ENCODE data around the gene NPHP1.
"Not testable (repeated sequence)": the region's sequence is repeated elsewhere in the genome, so short reads cannot be mapped to it uniquely, and the experiment has no call there.

The NPHP1 gene

GRCh38 chr2:110124038-110124825 lies 80.6 kb downstream of the NPHP1 start:
- no peaks in the 10 kb centered on the region for H3K36me3 ChIP-seq (ENCODE audit: insufficient read depth, low read depth, low read length)
- no peaks in the 10 kb centered on the region for H3K4me1 ChIP-seq (ENCODE audit: insufficient read depth, low read length)
- H3K4me3 ChIP-seq (ENCODE audit: low read length), result no peak overlapping the region
- no peaks in the 10 kb centered on the region for H3K27me3 ChIP-seq (ENCODE audit: insufficient read depth, low read length)
- H3K9me3 ChIP-seq (ENCODE audit: insufficient read depth, low read depth, low read length), result no peaks in the 10 kb centered on the region
- no peak overlapping the region for H3K9ac ChIP-seq (ENCODE audit: low read depth, low read length)
- no peak overlapping the region for H3K27ac ChIP-seq (ENCODE audit: low read length)

GRCh38 chr2:110121592-110121991 lies 83.2 kb downstream of the NPHP1 start:
- Histone ChIP-seq H3K27me3 (ENCODE audit: insufficient read depth, low read length) (peaks cover 16% of the 10 kb centered on the region), H3K9me3 (ENCODE audit: insufficient read depth, low read depth, low read length) (no peaks in the 10 kb centered on the region), H3K9ac (ENCODE audit: low read depth, low read length) (no peak overlapping the region), H3K4me3 (ENCODE audit: low read length) (no peak overlapping the region), H3K36me3 (ENCODE audit: insufficient read depth, low read depth, low read length) (no peaks in the 10 kb centered on the region), H3K27ac (ENCODE audit: low read length) (no peak overlapping the region), H3K4me1 (ENCODE audit: insufficient read depth, low read length) (no peaks in the 10 kb centered on the region)

GRCh38 chr2:110121052-110121334 lies 83.8 kb downstream of the NPHP1 start:
- Histone ChIP-seq H3K4me1 (ENCODE audit: insufficient read depth, low read length) (no peaks in the 10 kb centered on the region; the same call in 1 of the 2 replicates), H3K9me3 (ENCODE audit: insufficient read depth, low read depth, low read length) (no peaks in the 10 kb centered on the region), H3K9ac (ENCODE audit: low read depth, low read length) (no peak overlapping the region), H3K27ac (ENCODE audit: low read length) (no peak overlapping the region), H3K36me3 (ENCODE audit: insufficient read depth, low read depth, low read length) (no peaks in the 10 kb centered on the region), H3K4me3 (ENCODE audit: low read length) (no peak overlapping the region), H3K27me3 (ENCODE audit: insufficient read depth, low read length) (peaks cover 22% of the 10 kb centered on the region)

GRCh38 chr2:110120171-110121051 lies 84.4 kb downstream of the NPHP1 start:
- Histone ChIP-seq H3K36me3 (ENCODE audit: insufficient read depth, low read depth, low read length) (no peaks in the 10 kb centered on the region), H3K9me3 (ENCODE audit: insufficient read depth, low read depth, low read length) (no peaks in the 10 kb centered on the region), H3K9ac (ENCODE audit: low read depth, low read length) (no peak overlapping the region), H3K4me1 (ENCODE audit: insufficient read depth, low read length) (no peaks in the 10 kb centered on the region; the same call in 1 of the 2 replicates), H3K4me3 (ENCODE audit: low read length) (no peak overlapping the region), H3K27me3 (ENCODE audit: insufficient read depth, low read length) (peaks cover 27% of the 10 kb centered on the region), H3K27ac (ENCODE audit: low read length) (no peak overlapping the region)

- no peaks in the 10 kb centered on the region for H3K36me3 ChIP-seq (ENCODE audit: insufficient read depth, low read depth, low read length)
- H3K9me3 ChIP-seq (ENCODE audit: insufficient read depth, low read depth, low read length), result no peaks in the 10 kb centered on the region
- H3K9ac ChIP-seq (ENCODE audit: low read depth, low read length), result no peak overlapping the region
- H3K4me3 ChIP-seq (ENCODE audit: low read length), result peak overlapping the region; percentile 65; the same call in 1 of the 2 replicates
- no peak overlapping the region for H3K27ac ChIP-seq (ENCODE audit: low read length)
- H3K4me1 ChIP-seq (ENCODE audit: insufficient read depth, low read length), result no peaks in the 10 kb centered on the region; the same call in 1 of the 2 replicates
- H3K27me3 ChIP-seq (ENCODE audit: insufficient read depth, low read length), result peaks cover 49% of the 10 kb centered on the region
Measured at GRCh38 chr2:110116033-110116710, 88.6 kb downstream of the NPHP1 start.

- Histone ChIP-seq H3K4me3 (ENCODE audit: low read length) (peak within 1 kb of the TSS; percentile 65; the same call in 1 of the 2 replicates), H3K27ac (ENCODE audit: low read length) (no peak within 1 kb of the TSS), H3K9me3 (ENCODE audit: insufficient read depth, low read depth, low read length) (no peaks in the 10 kb centered on the region), H3K4me1 (ENCODE audit: insufficient read depth, low read length) (no peaks in the 10 kb centered on the region; the same call in 1 of the 2 replicates), H3K36me3 (ENCODE audit: insufficient read depth, low read depth, low read length) (no peaks in the 10 kb centered on the region), H3K27me3 (ENCODE audit: insufficient read depth, low read length) (peaks cover 49% of the 10 kb centered on the region), H3K9ac (ENCODE audit: low read depth, low read length) (no peak within 1 kb of the TSS)
Measured at GRCh38 chr2:110115291-110116032, 89.4 kb downstream of the NPHP1 start, which contains the start of gene MALL. Gene MALL (minus strand): TSS chr2:110115822. CDS start chr2:110115792, 30 bp downstream.

- Histone ChIP-seq H3K9me3 (ENCODE audit: insufficient read depth, low read depth, low read length) (no peaks in the 10 kb centered on the region), H3K27me3 (ENCODE audit: insufficient read depth, low read length) (peaks cover 49% of the 10 kb centered on the region), H3K4me1 (ENCODE audit: insufficient read depth, low read length) (no peaks in the 10 kb centered on the region; the same call in 1 of the 2 replicates), H3K36me3 (ENCODE audit: insufficient read depth, low read depth, low read length) (no peaks in the 10 kb centered on the region), H3K4me3 (ENCODE audit: low read length) (peak overlapping the region; percentile 65; the same call in 1 of the 2 replicates), H3K27ac (ENCODE audit: low read length) (no peak overlapping the region), H3K9ac (ENCODE audit: low read depth, low read length) (no peak overlapping the region)
Measured at GRCh38 chr2:110114831-110115255, 90.0 kb downstream of the NPHP1 start.

- Histone ChIP-seq H3K4me1 (ENCODE audit: insufficient read depth, low read length) (no peaks in the 10 kb centered on the region; the same call in 1 of the 2 replicates), H3K4me3 (ENCODE audit: low read length) (no peak overlapping the region), H3K27me3 (ENCODE audit: insufficient read depth, low read length) (peaks cover 49% of the 10 kb centered on the region), H3K27ac (ENCODE audit: low read length) (no peak overlapping the region), H3K9ac (ENCODE audit: low read depth, low read length) (no peak overlapping the region), H3K36me3 (ENCODE audit: insufficient read depth, low read depth, low read length) (no peaks in the 10 kb centered on the region), H3K9me3 (ENCODE audit: insufficient read depth, low read depth, low read length) (no peaks in the 10 kb centered on the region)
Measured at GRCh38 chr2:110113961-110114591, 90.7 kb downstream of the NPHP1 start.

- not testable (repeated sequence) for H3K9ac ChIP-seq (ENCODE audit: low read depth, low read length); H3K36me3 ChIP-seq (ENCODE audit: insufficient read depth, low read depth, low read length); H3K4me1 ChIP-seq (ENCODE audit: insufficient read depth, low read length); H3K27ac ChIP-seq (ENCODE audit: low read length); H3K4me3 ChIP-seq (ENCODE audit: low read length); H3K9me3 ChIP-seq (ENCODE audit: insufficient read depth, low read depth, low read length); H3K27me3 ChIP-seq (ENCODE audit: insufficient read depth, low read length)
Measured at GRCh38 chr2:110108291-110108690, 96.5 kb downstream of the NPHP1 start.

GRCh38 chr2:110107092-110108079 lies 97.4 kb downstream of the NPHP1 start:
- Histone ChIP-seq H3K9ac (ENCODE audit: low read depth, low read length) (no peak overlapping the region), H3K9me3 (ENCODE audit: insufficient read depth, low read depth, low read length) (no peaks in the 10 kb centered on the region), H3K4me3 (ENCODE audit: low read length) (no peak overlapping the region), H3K27me3 (ENCODE audit: insufficient read depth, low read length) (no peaks in the 10 kb centered on the region), H3K36me3 (ENCODE audit: insufficient read depth, low read depth, low read length) (no peaks in the 10 kb centered on the region), H3K27ac (ENCODE audit: low read length) (no peak overlapping the region), H3K4me1 (ENCODE audit: insufficient read depth, low read length) (no peaks in the 10 kb centered on the region)
